Motor neuron (in vitro differentiated cells): Measurements from ENCODE around the gene SLC7A6. TPM values are rescaled to one million over a fixed set of nuclear protein-coding genes. Genes with fewer than 3 reads are reported as not detected.

Experiments used
- ATAC-seq, 8 experiments: fragments of 200-7000 bp; cut with Tn5 transposase; replicated peaks in 6 of 8; 2 replicates each; pipeline ENCODE4 v1.8.0; 2021; ENCODE audit warnings: mild to moderate bottlenecking in 8 of 8, moderate library complexity in 8 of 8
- H3K27ac ChIP-seq, 2 donors: fragments of 250-450 bp; sonication (Bioruptor Pico); 2 replicates each; pipeline ENCODE4 v1.9.0; 2021; ENCODE audit warnings: antibody characterized with exemption in 2 of 2, mild to moderate bottlenecking in 2 of 2, moderate library complexity in 1 of 2
- H3K4me1 ChIP-seq, 2 donors: fragments of 250-450 bp; sonication (Bioruptor Pico); replicated peaks in 1 of 2; 2 replicates each; pipeline ENCODE4 v1.6.1; 2021; ENCODE audit warnings: antibody characterized with exemption in 2 of 2, mild to moderate bottlenecking in 2 of 2, moderate library complexity in 1 of 2
- H3K4me3 ChIP-seq, 5 donors: fragments of 250-450 bp; sonication (Bioruptor Pico); 2 replicates each; pipeline ENCODE4 v1.9.0; 2021; ENCODE audit warnings: antibody characterized with exemption in 5 of 5, mild to moderate bottlenecking in 5 of 5, moderate library complexity in 4 of 5
- WGBS, 10 experiments: fragments of 450-650 bp; shearing (Covaris generic); methylation state at CpG; one replicate each; pipeline ENCODE4 v1.0.0; 2022; 5-methylcytosine and 5-hydroxymethylcytosine counted together
- in situ Hi-C, 9 experiments: fragments of 400-800 bp; cut with MboI; loops; one replicate each; pipeline ENCODE4 v1.15.0; 2021; ENCODE audit warnings: low sequenced_read_pairs in 9 of 9, low pct_unique_long_range_greater_than_20kb in 2 of 9; ENCODE audit not compliant: unreplicated experiment in 9 of 9
- total RNA-seq, 8 experiments: library from RNA; unstranded; fragments of 300-600 nt; gene quantifications; 2 replicates each; pipeline versions ENCODE4 v1.2.3 to v1.2.4, GENCODE V29; 2022

SLC7A6 gene
- total RNA-seq, 8 experiments from 2014 or later = 7.5 to 36.4 (median 13.5) TPM

GRCh38 chr16:68344252-68344651 is 79.9 kb downstream of the SLC7A6 start:
- no peak overlapping the region for H3K27ac ChIP-seq
- ATAC-seq = no peak
- in situ Hi-C loops = no loop called here
- no peaks in the 10 kb centered on the region for H3K4me1 ChIP-seq
- WGBS, 10 experiments = 76 to 100% (median 93%) methylated on average over 2 to 11 of the region's 11 CpGs; no CpG with 5 or more reads in 2 of the 10 experiments
- no peak overlapping the region for H3K4me3 ChIP-seq

- no peaks in the 10 kb centered on the region for H3K4me1 ChIP-seq
- no peak overlapping the region for H3K27ac ChIP-seq
- 0 to 100% (median 83%) methylated on average over 1 to 9 of the region's 11 CpGs; no CpG with 5 or more reads in 2 of the 10 experiments for WGBS, 10 experiments
- no peak overlapping the region for H3K4me3 ChIP-seq
- in situ Hi-C loops = no loop called here
- ATAC-seq = no peak
Observed at GRCh38 chr16:68345351-68345810, 81.1 kb downstream of the SLC7A6 start.

GRCh38 chr16:68345958-68346635 is 81.8 kb downstream of the SLC7A6 start:
- 67 to 100% (median 94%) methylated on average over 1 to 9 of the region's 16 CpGs; no CpG with 5 or more reads in 2 of the 10 experiments for WGBS, 10 experiments
- ATAC-seq = no peak
- Histone ChIP-seq H3K4me1 (no peaks in the 10 kb centered on the region), H3K27ac (no peak overlapping the region), H3K4me3 (no peak overlapping the region)
- in situ Hi-C loops = no loop called here

GRCh38 chr16:68346892-68347480 is 82.7 kb downstream of the SLC7A6 start:
- in situ Hi-C loops = no loop called here
- H3K27ac ChIP-seq = no peak overlapping the region
- no peak for ATAC-seq
- WGBS, 10 experiments = 80% methylated on average over 1 of the region's 12 CpGs; no CpG with 5 or more reads in 9 of the 10 experiments
- no peak overlapping the region for H3K4me3 ChIP-seq
- no peaks in the 10 kb centered on the region for H3K4me1 ChIP-seq

- Histone ChIP-seq H3K4me3 (no peak overlapping the region), H3K4me1 (no peaks in the 10 kb centered on the region), H3K27ac (no peak overlapping the region)
- 60 to 100% (median 86%) methylated on average over 1 to 2 of the region's 4 CpGs; no CpG with 5 or more reads in 4 of the 10 experiments for WGBS, 10 experiments
- in situ Hi-C loops = no loop called here
- peak in 1 of 8 experiments; percentile 40 for ATAC-seq
Observed at GRCh38 chr16:68347605-68348004, 83.3 kb downstream of the SLC7A6 start.

- Histone ChIP-seq H3K4me3 (no peak overlapping the region), H3K27ac (no peak overlapping the region), H3K4me1 (no peaks in the 10 kb centered on the region)
- 82 to 100% (median 95%) methylated on average over 1 to 15 of the region's 27 CpGs; no CpG with 5 or more reads in 1 of the 10 experiments for WGBS, 10 experiments
- in situ Hi-C loops = no loop called here
- no peak for ATAC-seq
Observed at GRCh38 chr16:68348639-68349445, 84.5 kb downstream of the SLC7A6 start.

GRCh38 chr16:68349838-68350410 is 85.6 kb downstream of the SLC7A6 start:
- in situ Hi-C loops = no loop called here
- no peak overlapping the region for H3K27ac ChIP-seq
- H3K4me1 ChIP-seq = no peaks in the 10 kb centered on the region
- no peak overlapping the region for H3K4me3 ChIP-seq
- WGBS, 10 experiments = 69 to 100% (median 93%) methylated on average over 1 to 10 of the region's 10 CpGs
- ATAC-seq = no peak

GRCh38 chr16:68350813-68351350 is 86.6 kb downstream of the SLC7A6 start:
- peak in 2 of 8 experiments; percentile 85 to 90 for ATAC-seq
- no peaks in the 10 kb centered on the region for H3K4me1 ChIP-seq
- 80 to 100% (median 93%) methylated on average over 1 to 4 of the region's 10 CpGs; no CpG with 5 or more reads in 2 of the 10 experiments for WGBS, 10 experiments
- no peak overlapping the region for H3K4me3 ChIP-seq
- in situ Hi-C loops = no loop called here
- no peak overlapping the region for H3K27ac ChIP-seq

Other genes with a start within 250 kb of the SLC7A6 start
- gene DPEP2NB, start 248.6 kb upstream of the SLC7A6 start, total RNA-seq = not detected
- gene DDX28, start 241.3 kb upstream of the SLC7A6 start, total RNA-seq = 10 to 100 TPM in 3 of 8 experiments, 1 to 10 TPM in 5; 5.6 to 15.8 (median 9.0) TPM
- gene DUS2, start 241.2 kb upstream of the SLC7A6 start, total RNA-seq = 10 to 100 TPM in 7 of 8 experiments, 1 to 10 TPM in 1; 9.0 to 19.2 (median 12.8) TPM
- 10 to 100 TPM; 14.0 to 27.0 (median 19.1) TPM for gene NFATC3, start 179.2 kb upstream of the SLC7A6 start, total RNA-seq
- gene ESRP2, start 28.4 kb upstream of the SLC7A6 start, total RNA-seq = 1 to 10 TPM in 3 of 8 experiments, under 1 TPM in 5; 0.33 to 4.6 (median 0.73) TPM
- 10 to 100 TPM in 3 of 8 experiments, 1 to 10 TPM in 5; 8.3 to 25.1 (median 9.5) TPM for gene PLA2G15, start 19.2 kb upstream of the SLC7A6 start, total RNA-seq
- 10 to 100 TPM; 12.7 to 29.4 (median 17.9) TPM for gene SLC7A6OS, start 46.4 kb downstream of the SLC7A6 start, total RNA-seq
- 10 to 100 TPM; 28.3 to 76.4 (median 37.3) TPM for gene PRMT7, start 46.5 kb downstream of the SLC7A6 start, total RNA-seq
- 10 to 100 TPM in 5 of 8 experiments, 1 to 10 TPM in 2, under 1 TPM in 1; 0.51 to 28.4 (median 20.1) TPM for gene SMPD3, start 184.0 kb downstream of the SLC7A6 start, total RNA-seq